Neural cell (in vitro differentiated cells): ENCODE data around the gene MAPK8IP2. TPM values are rescaled to one million over a fixed set of nuclear protein-coding genes. Genes with fewer than 3 reads are reported as not detected.
"Not testable (repeated sequence)": the region's sequence is repeated elsewhere in the genome, so short reads cannot be mapped to it uniquely, and the experiment has no call there.

Experiments used
- H2AFZ ChIP-seq: fragments of 200-600, 300-800 bp; sonication (generic), shearing (Covaris generic); 2 replicates; pipeline ENCODE4 v1.6.0; 2014; ENCODE audit warnings: low read depth, mild to moderate bottlenecking, antibody characterized with exemption, low read length, moderate library complexity
- H3F3A ChIP-seq: fragments of 200-600 bp; shearing (Covaris generic); 2 replicates; pipeline ENCODE4 v1.6.1; 2016; ENCODE audit warnings: mild to moderate bottlenecking, moderate library complexity, mixed read lengths, antibody characterized with exemption, low read length; ENCODE audit not compliant: insufficient read depth, poor library complexity, severe bottlenecking
- H3K27ac ChIP-seq: fragments of 200-600, 300-800 bp; sonication (generic), shearing (Covaris generic); 2 replicates; pipeline ENCODE4 v1.5.1; 2014; ENCODE audit warnings: mild to moderate bottlenecking, low read length, moderate library complexity
- H3K27me3 ChIP-seq: fragments of 300-800, 200-600 bp; sonication (generic), shearing (Covaris generic); 2 replicates; pipeline ENCODE4 v1.6.0; 2014; ENCODE audit warnings: mild to moderate bottlenecking, low read depth, low read length, moderate library complexity; ENCODE audit not compliant: insufficient read depth
- H3K36me3 ChIP-seq: fragments of 300-800, 200-600 bp; sonication (generic), shearing (Covaris generic); 2 replicates; pipeline ENCODE4 v1.5.1; 2014; ENCODE audit warnings: mild to moderate bottlenecking, antibody characterized with exemption, low read length, moderate library complexity; ENCODE audit not compliant: insufficient read depth
- H3K4me2 ChIP-seq: fragments of 300-800, 200-600 bp; sonication (generic), shearing (Covaris generic); 2 replicates; pipeline ENCODE4 v1.6.0; 2014; ENCODE audit warnings: mild to moderate bottlenecking, low read length
- H3K4me3 ChIP-seq: fragments of 300-800, 200-600 bp; sonication (generic), shearing (Covaris generic); 2 replicates; pipeline ENCODE4 v1.5.1; 2014; ENCODE audit warnings: mild to moderate bottlenecking, low read length, moderate library complexity
- H3K79me2 ChIP-seq: fragments of 200-600 bp; shearing (Covaris generic); replicated peaks from 2 replicates; pipeline ENCODE4 v1.6.0; 2014; ENCODE audit warnings: mild to moderate bottlenecking, low read length, moderate library complexity; ENCODE audit not compliant: insufficient read depth
- H3K9ac ChIP-seq: fragments of 300-800, 200-600 bp; sonication (generic), shearing (Covaris generic); 2 replicates; pipeline ENCODE4 v1.6.1; 2016; ENCODE audit warnings: mild to moderate bottlenecking, low read length, mixed read lengths
- H3K9me2 ChIP-seq: fragments of 200-600 bp; shearing (Covaris generic); 2 replicates; pipeline ENCODE4 v1.6.1; 2016; ENCODE audit warnings: mild to moderate bottlenecking, low read length, mixed read lengths; ENCODE audit not compliant: insufficient read depth
- H3K9me3 ChIP-seq: fragments of 200-600, 300-800 bp; sonication (generic), shearing (Covaris generic); 2 replicates; pipeline ENCODE4 v1.6.1; 2016; ENCODE audit warnings: mild to moderate bottlenecking, mixed run types, low read length, moderate library complexity, mixed read lengths
- H4K20me1 ChIP-seq: fragments of 200-600 bp; shearing (Covaris generic); 2 replicates; pipeline ENCODE4 v1.6.1; 2016; ENCODE audit warnings: mild to moderate bottlenecking, mixed run types; ENCODE audit not compliant: insufficient read depth
- CTCF ChIP-seq: fragments of 450-650 bp; IDR thresholded peaks from 2 replicates; pipeline ENCODE4 v1.5.1; 2014; ENCODE audit warnings: antibody characterized with exemption, mild to moderate bottlenecking, moderate library complexity; ENCODE audit not compliant: poor library complexity, severe bottlenecking
- EP300 ChIP-seq: fragments of 450-650 bp; conservative IDR thresholded peaks from 2 replicates; pipeline ENCODE4 v1.6.1; 2014; ENCODE audit warnings: antibody characterized with exemption, mild to moderate bottlenecking, moderate library complexity; ENCODE audit not compliant: poor library complexity, severe bottlenecking
- EZH2 ChIP-seq: fragments of 200-600, 300-800 bp; shearing (Covaris generic), sonication (generic); IDR thresholded peaks from 2 replicates; pipeline ENCODE4 v1.6.1; 2014; ENCODE audit warnings: antibody characterized with exemption, low read length, borderline replicate concordance, mild to moderate bottlenecking; ENCODE audit not compliant: insufficient read depth, poor library complexity, severe bottlenecking
- MXI1 ChIP-seq: fragments of 450-650 bp; conservative IDR thresholded peaks from 2 replicates; pipeline ENCODE4 v1.6.1; 2014; ENCODE audit warnings: antibody characterized with exemption, mild to moderate bottlenecking; ENCODE audit not compliant: poor library complexity, severe bottlenecking
- POLR2AphosphoS5 ChIP-seq: IDR thresholded peaks from 2 replicates; pipeline ENCODE4 v1.6.1; 2012
- RAD21 ChIP-seq: fragments of 450-650 bp; conservative IDR thresholded peaks from 2 replicates; pipeline ENCODE4 v1.6.1; 2014; ENCODE audit warnings: antibody characterized with exemption, mild to moderate bottlenecking, moderate library complexity
- REST ChIP-seq: IDR thresholded peaks from 2 replicates; pipeline ENCODE4 v1.6.1; 2012; ENCODE audit warnings: borderline replicate concordance
- SMC3 ChIP-seq: fragments of 450-650 bp; conservative IDR thresholded peaks from 2 replicates; pipeline ENCODE4 v1.6.1; 2014; ENCODE audit warnings: antibody characterized with exemption, mild to moderate bottlenecking, moderate library complexity; ENCODE audit not compliant: poor library complexity
- TAF1 ChIP-seq: IDR thresholded peaks from 2 replicates; pipeline ENCODE4 v1.6.1; 2012; ENCODE audit warnings: low read depth
- polyA plus RNA-seq: library from polyadenylated mRNA; depleted of rRNA; stranded (reverse); fragments of >200 nt; gene quantifications from 2 replicates; pipeline ENCODE4 v1.2.3, GENCODE V29; 2014

The MAPK8IP2 gene
- polyA plus RNA-seq, 1 donor from 2014 or later: 48.0 TPM

- Histone ChIP-seq H3K36me3 (no peaks in the 10 kb centered on the region), H3K9me3 (no peaks in the 10 kb centered on the region), H3K27ac (no peak overlapping the region), H3F3A (no peaks in the 10 kb centered on the region), H3K27me3 (no peaks in the 10 kb centered on the region), H4K20me1 (no peaks in the 10 kb centered on the region), H3K79me2 (no peaks in the 10 kb centered on the region), H3K9me2 (no peaks in the 10 kb centered on the region), H3K9ac (no peak overlapping the region), H2AFZ (no peak overlapping the region), H3K4me2 (no peak overlapping the region), H3K4me3 (no peak overlapping the region)
- TF ChIP-seq EZH2 (no peak), CTCF (no peak), POLR2AphosphoS5 (no peak), RAD21 (no peak), SMC3 (no peak), REST (no peak), TAF1 (no peak), MXI1 (no peak), EP300 (no peak)
Measured at GRCh38 chr22:50656122-50657070, 55.8 kb downstream of the MAPK8IP2 start.

GRCh38 chr22:50657925-50658324, 57.3 kb downstream of the MAPK8IP2 start:
- Histone ChIP-seq H2AFZ (no peak overlapping the region), H3K4me3 (no peak overlapping the region), H4K20me1 (no peaks in the 10 kb centered on the region), H3K9ac (no peak overlapping the region), H3K9me2 (no peaks in the 10 kb centered on the region), H3K36me3 (no peaks in the 10 kb centered on the region), H3K27me3 (no peaks in the 10 kb centered on the region), H3K27ac (no peak overlapping the region), H3K9me3 (no peaks in the 10 kb centered on the region), H3K4me2 (no peak overlapping the region), H3K79me2 (no peaks in the 10 kb centered on the region), H3F3A (no peaks in the 10 kb centered on the region)
- TF ChIP-seq MXI1 (no peak), SMC3 (no peak), RAD21 (no peak), REST (no peak), POLR2AphosphoS5 (no peak), EZH2 (no peak), EP300 (no peak), TAF1 (no peak)

GRCh38 chr22:50659711-50660110, 59.1 kb downstream of the MAPK8IP2 start:
- H3F3A ChIP-seq, H3K9me2 ChIP-seq, H3K36me3 ChIP-seq, H3K9ac ChIP-seq, H3K9me3 ChIP-seq, H4K20me1 ChIP-seq, H3K79me2 ChIP-seq, H3K27ac ChIP-seq, H3K27me3 ChIP-seq, H3K4me3 ChIP-seq, H3K4me2 ChIP-seq, H2AFZ ChIP-seq: not testable (repeated sequence)
